GM12875 (cell line): ENCODE measurements around the gene SLC16A3.

Source experiments
- H3K4me3 ChIP-seq: one replicate; pipeline ENCODE4 v1.5.1; 2011; ENCODE audit warnings: low read depth, low read length, control low read depth
- TF ChIP-seq, protein P1 (sequence below): IDR thresholded peaks from 2 replicates; pipeline ENCODE4 v1.5.1; 2011; ENCODE audit warnings: low read depth, mild to moderate bottlenecking, control low read depth, inconsistent platforms, low read length, moderate library complexity, borderline replicate concordance; ENCODE audit not compliant: insufficient read depth

Gene SLC16A3

DNA sequence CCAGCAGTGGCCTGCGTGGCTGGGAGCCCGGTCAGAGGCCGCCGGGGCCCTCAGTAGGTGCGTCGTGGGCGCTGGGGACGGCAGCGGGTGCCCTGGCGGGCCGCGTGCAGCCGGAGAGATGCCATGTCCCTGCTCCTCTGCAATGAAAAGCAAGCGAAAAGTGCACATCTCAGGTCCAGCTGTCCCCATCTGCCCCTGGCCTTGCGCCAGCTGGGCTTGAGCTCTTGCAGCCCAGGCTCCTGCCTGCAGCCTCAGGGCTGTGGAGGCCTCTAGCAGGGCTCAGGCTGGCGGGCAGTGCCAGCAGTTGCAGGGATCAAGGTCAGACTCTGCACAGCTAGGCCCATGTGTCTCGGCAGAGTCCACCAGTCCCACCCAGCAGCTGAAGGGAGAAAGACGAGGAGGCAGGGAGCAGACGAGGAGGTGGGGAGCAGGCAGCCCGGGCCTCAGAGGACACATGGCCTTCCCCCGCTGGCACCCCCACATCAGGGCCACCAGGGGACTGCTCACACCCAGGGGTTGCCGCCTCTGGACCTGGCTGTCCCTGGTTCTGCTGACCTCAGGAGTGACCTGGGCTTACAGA, 11.2 kb downstream of the SLC16A3 start:
- H3K4me3 ChIP-seq: no peak overlapping the region
- TF ChIP-seq, protein P1, sequence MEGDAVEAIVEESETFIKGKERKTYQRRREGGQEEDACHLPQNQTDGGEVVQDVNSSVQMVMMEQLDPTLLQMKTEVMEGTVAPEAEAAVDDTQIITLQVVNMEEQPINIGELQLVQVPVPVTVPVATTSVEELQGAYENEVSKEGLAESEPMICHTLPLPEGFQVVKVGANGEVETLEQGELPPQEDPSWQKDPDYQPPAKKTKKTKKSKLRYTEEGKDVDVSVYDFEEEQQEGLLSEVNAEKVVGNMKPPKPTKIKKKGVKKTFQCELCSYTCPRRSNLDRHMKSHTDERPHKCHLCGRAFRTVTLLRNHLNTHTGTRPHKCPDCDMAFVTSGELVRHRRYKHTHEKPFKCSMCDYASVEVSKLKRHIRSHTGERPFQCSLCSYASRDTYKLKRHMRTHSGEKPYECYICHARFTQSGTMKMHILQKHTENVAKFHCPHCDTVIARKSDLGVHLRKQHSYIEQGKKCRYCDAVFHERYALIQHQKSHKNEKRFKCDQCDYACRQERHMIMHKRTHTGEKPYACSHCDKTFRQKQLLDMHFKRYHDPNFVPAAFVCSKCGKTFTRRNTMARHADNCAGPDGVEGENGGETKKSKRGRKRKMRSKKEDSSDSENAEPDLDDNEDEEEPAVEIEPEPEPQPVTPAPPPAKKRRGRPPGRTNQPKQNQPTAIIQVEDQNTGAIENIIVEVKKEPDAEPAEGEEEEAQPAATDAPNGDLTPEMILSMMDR: no peak

DNA sequence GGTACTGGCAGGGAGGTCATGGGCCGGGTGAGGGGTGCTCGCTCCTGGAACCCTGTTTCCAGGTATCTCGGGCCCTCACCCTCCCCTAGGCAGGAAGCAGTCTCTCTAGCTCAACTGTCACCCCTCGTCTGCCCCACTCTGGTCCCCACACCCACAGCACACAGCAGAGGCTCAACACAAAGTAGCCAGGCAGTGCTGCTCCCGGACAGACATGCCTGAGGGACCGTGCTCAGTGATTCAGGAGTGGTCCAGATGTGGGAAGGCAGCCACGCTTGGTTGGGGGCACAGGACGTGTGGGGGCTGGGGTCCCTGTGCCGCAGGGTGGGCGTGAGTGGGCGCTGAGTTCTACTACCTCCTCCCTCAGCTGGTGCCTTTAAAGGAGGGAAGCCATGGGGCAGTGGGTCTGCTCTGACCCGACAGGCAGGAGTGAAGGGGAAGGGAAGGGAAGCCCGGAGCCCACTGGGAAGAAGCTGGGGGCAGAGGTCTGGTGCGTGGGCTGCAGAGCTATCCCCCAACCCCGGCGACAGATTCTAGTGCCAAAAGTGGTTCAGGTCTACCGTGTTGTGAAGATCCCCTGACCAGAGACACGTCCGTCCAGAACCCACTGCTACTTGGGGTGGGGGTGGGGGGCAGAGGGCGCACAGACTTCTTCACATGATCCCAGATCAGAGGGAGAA, 11.8 kb downstream of the SLC16A3 start:
- H3K4me3 ChIP-seq: no peak overlapping the region
- TF ChIP-seq, protein P1: no peak

DNA sequence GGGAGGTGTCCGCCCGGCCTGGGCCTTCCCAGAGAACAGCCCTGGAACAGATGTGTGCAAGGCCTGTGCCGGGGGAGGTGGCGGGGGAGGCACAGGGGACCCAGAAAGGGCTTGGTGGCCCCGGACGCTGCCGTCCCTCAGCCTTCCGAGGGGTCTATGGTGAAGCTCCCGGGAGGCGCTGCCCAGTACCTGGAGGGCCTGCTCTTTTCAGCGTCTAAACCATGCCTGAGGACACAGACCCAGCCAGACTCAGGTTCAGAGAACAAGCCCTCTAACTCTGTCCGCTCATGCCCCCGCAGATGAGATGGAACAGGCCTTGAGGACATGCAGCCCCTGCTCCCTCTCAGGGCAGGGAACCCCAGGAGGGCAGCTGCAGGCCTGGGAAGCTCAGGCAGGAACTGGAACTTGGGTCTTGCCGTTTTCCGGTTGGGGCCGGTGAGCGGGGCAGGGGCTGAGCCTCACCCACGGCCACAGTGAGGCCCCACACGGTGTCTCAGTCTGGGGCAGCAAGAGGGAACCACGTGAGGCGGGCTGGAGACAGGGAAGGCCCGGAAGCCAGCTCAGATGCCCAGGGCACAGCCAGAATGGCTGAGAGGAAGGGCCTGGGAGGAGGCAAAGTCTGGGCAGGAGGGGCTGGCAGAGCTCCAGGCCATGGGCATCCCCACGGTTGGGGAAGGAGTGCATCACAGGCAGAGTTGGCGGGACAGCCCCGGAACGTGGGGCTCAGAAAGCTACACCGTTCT, 12.5 kb downstream of the SLC16A3 start:
- no peak overlapping the region for H3K4me3 ChIP-seq
- TF ChIP-seq, protein P1: no peak

DNA sequence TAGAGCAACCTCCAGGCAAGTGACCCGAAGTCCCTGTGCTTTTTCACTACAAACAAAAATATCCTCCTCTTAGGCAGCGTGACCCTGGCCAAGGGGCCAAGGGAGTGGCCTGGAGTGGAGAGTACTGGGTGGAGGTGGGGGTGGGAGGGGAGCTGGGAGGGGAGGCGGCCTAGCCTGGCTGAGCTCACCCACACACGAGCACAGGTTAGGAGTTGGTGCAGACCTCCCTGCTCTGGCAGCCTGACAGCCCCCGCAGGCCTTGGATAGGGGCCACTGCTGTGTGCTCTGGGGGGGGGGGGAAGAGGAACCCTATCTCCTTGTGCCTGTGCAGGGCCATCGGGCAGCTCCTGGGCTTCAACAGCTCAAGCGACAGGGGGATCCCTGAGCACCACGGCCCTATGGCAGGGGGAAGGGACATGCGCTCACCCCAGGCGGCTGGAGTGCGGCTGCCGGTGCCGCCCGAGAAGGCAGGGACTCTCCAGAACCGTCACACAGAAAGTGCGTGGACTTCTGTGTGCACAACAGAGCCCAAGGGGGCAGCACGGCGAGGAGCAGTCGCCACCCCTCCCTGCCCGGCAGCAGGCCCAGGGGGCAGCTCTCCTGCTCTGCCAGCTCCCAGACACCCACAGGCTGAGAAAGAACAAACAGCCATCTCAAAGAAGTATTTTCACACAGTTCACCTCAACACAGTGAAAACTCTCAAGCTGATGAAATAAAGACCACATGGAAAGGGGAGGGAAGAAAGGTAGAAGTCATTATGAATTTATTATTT, 13.3 kb downstream of the SLC16A3 start:
- H3K4me3 ChIP-seq: no peak overlapping the region
- TF ChIP-seq, protein P1: no peak

DNA sequence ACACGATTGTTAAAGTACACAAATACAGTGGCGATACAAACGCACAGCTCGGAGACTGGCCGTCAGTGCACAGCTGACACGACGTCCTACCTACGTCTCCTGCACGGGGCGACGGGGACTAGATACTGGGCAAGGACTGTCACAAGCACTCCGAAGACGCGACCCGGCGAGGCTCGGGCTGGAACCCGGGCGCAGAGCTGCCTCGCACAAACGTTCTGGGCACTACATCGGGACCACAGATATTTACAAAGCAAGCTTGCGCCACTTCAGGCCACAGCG, 13.8 kb downstream of the SLC16A3 start:
- H3K4me3 ChIP-seq: no peak overlapping the region

DNA sequence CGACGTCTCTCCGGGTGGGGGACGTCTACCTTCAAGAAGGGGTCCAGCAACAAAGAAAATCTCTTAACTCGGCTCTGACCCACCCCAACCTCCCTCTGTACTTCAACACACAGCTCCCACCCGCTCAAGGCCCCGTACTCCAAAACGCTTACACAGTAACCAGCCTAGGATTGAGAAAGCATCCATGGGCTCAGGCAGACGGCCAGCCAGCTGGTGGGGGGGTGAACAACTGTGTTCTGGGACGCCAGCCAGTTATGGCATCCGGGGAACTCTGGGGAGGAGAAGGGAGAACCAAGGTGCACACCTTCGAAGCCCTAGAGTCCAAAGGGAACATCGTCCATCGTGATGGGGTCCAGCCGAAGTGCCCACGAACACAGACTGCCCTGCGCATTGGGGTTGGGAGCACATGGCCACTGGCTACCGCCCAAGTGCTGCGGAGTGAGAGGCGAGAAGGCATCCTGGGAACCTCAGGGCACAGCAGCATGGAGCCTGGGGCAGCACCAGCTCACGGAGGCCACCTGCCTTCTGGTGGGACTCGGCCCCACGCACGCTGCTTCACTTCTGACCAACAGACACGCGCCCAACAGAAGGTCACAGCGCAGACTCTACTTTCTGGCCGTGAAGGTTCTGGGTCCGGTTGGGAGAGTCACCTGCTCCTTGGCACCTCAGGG, 14.3 kb downstream of the SLC16A3 start:
- no peak overlapping the region for H3K4me3 ChIP-seq
- TF ChIP-seq, protein P1: no peak

More for the DNA sequence above, 13.8 kb downstream of the SLC16A3 start:
- TF ChIP-seq, protein P1: no peak
